HG03025 (cell line): ENCODE data around the gene BLID.

Experiments used
- ATAC-seq: cut with Tn5 transposase; IDR thresholded peaks from one replicate; pipeline ENCODE4 v1.9.1; 2021; ENCODE audit warnings: mild to moderate bottlenecking, moderate library complexity; ENCODE audit not compliant: unreplicated experiment, low FRiP score

BLID gene

GRCh38 chr11:122115524-122116379 is at the start of gene BLID:
TSS of gene BLID (minus strand) at chr11:122116215. CDS start at chr11:122115922, 293 bp downstream.
- no peak for ATAC-seq

- ATAC-seq, result no peak
These were observed 47.2 kb upstream of the BLID start for GRCh38 chr11:122163053-122163819.

- no peak for ATAC-seq
These were observed 46.1 kb upstream of the BLID start for GRCh38 chr11:122162095-122162494.

- no peak for ATAC-seq
These were observed 45.0 kb upstream of the BLID start for GRCh38 chr11:122160841-122161590.

GRCh38 chr11:122159861-122160260 is 43.8 kb upstream of the BLID start:
- ATAC-seq, result no peak

GRCh38 chr11:122159173-122159721 is 43.2 kb upstream of the BLID start:
- ATAC-seq, result no peak

GRCh38 chr11:122158171-122158570 is 42.2 kb upstream of the BLID start:
- ATAC-seq, result no peak

- ATAC-seq, result no peak
These were observed 41.7 kb upstream of the BLID start for GRCh38 chr11:122157653-122158161.

- no peak for ATAC-seq
These were observed 40.9 kb upstream of the BLID start for GRCh38 chr11:122156940-122157382.

GRCh38 chr11:122155765-122156527 is 39.9 kb upstream of the BLID start:
- ATAC-seq, result no peak

- ATAC-seq, result no peak
These were observed 39.0 kb upstream of the BLID start for GRCh38 chr11:122154994-122155393.

GRCh38 chr11:122154227-122154626 is 38.2 kb upstream of the BLID start:
- no peak for ATAC-seq

GRCh38 chr11:122153746-122154145 is 37.7 kb upstream of the BLID start:
- ATAC-seq, result no peak

- no peak for ATAC-seq
These were observed 34.5 kb upstream of the BLID start for GRCh38 chr11:122150216-122151124.

GRCh38 chr11:122149202-122149601 is 33.2 kb upstream of the BLID start:
- no peak for ATAC-seq

- ATAC-seq, result no peak
These were observed 30.5 kb upstream of the BLID start for GRCh38 chr11:122146475-122146874.

- no peak for ATAC-seq
These were observed 29.8 kb upstream of the BLID start for GRCh38 chr11:122145715-122146274.

- no peak for ATAC-seq
These were observed 28.7 kb upstream of the BLID start for GRCh38 chr11:122144752-122145151.
